SK-N-MC (cell line): ENCODE results near the gene ETFRF1.

Source experiments
- DNase-seq: peaks from one replicate; pipeline ENCODE4 v3.0.0-alpha.2; 2011; ENCODE audit warnings: low read depth, low spot score
- H3K27ac ChIP-seq: fragments of 200-600 bp; sonication (generic); 2 replicates; pipeline ENCODE4 v1.5.1; 2016; ENCODE audit warnings: mixed run types
- H3K36me3 ChIP-seq: fragments of 200-600 bp; sonication (generic); 2 replicates; pipeline ENCODE4 v1.6.1; 2017; ENCODE audit warnings: antibody characterized with exemption, low read length, mixed read lengths; ENCODE audit not compliant: insufficient read depth
- H3K4me3 ChIP-seq: fragments of 200-600 bp; sonication (generic); 2 replicates; pipeline ENCODE4 v1.5.1; 2016
- H3K9ac ChIP-seq: fragments of 200-600 bp; sonication (generic); 2 replicates; pipeline ENCODE4 v1.8.0; 2017; ENCODE audit warnings: mixed run types, mixed read lengths; ENCODE audit not compliant: insufficient read length
- H3K9me3 ChIP-seq: fragments of 200-600 bp; sonication (generic); 2 replicates; pipeline ENCODE4 v1.6.1; 2017; ENCODE audit warnings: low read depth, mild to moderate bottlenecking, antibody characterized with exemption, low read length, moderate library complexity, mixed read lengths
- EZH2 ChIP-seq: fragments of 200-600 bp; sonication (generic); IDR thresholded peaks from one replicate; pipeline ENCODE4 v1.6.1; 2017; ENCODE audit warnings: antibody characterized with exemption
- FOXP2 ChIP-seq: optimal IDR thresholded peaks from 2 replicates; pipeline ENCODE3; 2011; ENCODE audit warnings: mild to moderate bottlenecking, moderate library complexity; ENCODE audit not compliant: insufficient read depth; ENCODE audit errors: extremely low read length, control extremely low read depth
- POLR2AphosphoS5 ChIP-seq: IDR thresholded peaks from 2 replicates; pipeline ENCODE4 v1.6.1; 2012; ENCODE audit warnings: mild to moderate bottlenecking, low read depth, low read length, borderline replicate concordance

The ETFRF1 gene

DNA sequence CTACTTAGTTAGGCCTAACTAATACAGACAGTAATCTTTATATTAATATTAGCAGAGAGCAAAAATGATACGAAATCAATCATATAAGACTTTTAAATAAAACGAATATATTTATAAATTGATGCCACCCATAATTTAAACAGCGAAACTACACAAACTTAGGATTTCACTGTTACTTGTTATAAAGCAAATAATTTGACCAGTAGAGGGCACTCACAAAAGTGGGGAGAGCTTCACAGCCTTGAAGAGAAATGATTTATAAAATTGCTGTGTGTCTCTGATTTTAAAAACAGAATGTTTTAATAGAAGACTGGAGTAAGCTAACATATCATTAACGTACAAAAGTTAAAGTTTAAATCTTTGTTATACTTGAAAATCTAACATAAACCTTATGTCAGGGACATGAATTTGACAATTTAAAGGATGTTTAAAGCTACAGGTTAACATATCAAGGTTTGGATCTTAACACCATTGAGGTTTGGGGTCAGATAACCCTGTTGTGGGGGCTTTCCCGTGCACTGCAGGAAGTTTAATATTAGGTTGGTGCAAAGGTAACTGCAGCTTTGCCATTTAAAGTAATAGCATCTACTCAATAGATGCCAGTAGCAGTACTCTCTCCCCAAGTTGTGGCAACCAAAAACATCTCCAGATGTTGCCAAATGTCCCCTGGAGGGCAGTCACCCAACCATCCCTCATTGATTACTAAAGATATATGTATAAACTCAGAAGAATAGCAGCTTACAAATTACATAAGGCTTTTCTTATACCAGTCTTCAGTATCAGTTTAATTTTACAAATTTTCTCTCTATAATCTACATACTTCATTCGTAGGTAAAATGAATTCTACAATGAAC is 46.4 kb downstream of the ETFRF1 start:
- H3K9ac ChIP-seq, result no peak overlapping the region
- DNase-seq, result peak; percentile 32
- peak overlapping the region; percentile 28; the same call in 1 of the 2 replicates for H3K27ac ChIP-seq
- H3K4me3 ChIP-seq, result no peak overlapping the region
- TF ChIP-seq POLR2AphosphoS5 (no peak), FOXP2 (no peak), EZH2 (no peak)
- peaks cover 39% of the 10 kb centered on the region for H3K36me3 ChIP-seq
- no peaks in the 10 kb centered on the region for H3K9me3 ChIP-seq

DNA sequence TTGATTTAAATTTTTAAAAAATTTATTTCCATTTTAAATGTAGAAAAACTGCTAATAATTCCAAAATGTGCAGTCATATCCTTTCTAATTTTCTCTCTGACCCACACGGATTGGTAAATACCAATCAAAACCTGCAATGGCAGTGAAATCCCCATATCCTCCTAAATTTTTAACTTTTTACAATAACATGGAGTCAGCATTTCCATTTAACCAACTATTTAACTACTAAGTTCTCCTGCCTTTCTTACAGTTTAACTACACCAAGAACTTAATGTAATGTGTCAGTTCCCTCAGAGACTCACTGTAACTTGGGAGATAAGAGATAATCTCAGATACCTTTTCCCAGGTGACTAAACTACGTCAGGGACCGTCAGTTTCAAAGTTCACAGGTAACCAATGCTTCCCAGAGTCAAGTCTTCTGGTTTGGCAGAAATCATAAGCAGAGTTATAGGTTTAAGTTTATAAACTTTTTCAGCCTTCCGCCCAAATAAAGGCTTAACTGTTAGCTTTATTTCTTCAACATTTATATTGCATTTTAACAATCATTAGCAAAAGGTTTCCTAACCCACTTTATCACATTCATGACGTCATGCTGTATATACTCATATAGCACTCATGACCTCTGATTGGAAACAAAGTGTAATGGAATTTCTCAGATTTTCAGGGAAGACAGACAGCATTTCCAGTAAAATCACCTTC is 48.1 kb downstream of the ETFRF1 start:
- DNase-seq, result no peak
- Histone ChIP-seq H3K4me3 (no peak overlapping the region), H3K9me3 (no peaks in the 10 kb centered on the region), H3K36me3 (peaks cover 31% of the 10 kb centered on the region), H3K27ac (no peak overlapping the region), H3K9ac (no peak overlapping the region)
- no peak for TF ChIP-seq EZH2
- no peak for TF ChIP-seq POLR2AphosphoS5
- no peak for TF ChIP-seq FOXP2

DNA sequence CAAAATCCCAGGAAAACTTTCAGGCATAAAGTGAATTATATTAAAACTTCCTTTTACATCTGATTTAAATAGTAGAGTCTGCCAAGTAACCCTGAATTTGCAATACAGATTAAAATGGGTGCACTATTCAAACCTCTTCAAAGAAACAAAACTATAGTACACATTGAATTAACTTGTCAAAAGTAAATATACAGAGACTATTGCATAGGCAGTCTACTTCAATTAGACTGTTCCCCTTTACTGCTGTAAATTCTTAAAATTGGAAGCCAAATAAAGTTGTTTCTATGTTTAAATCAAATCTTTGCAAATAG is 48.6 kb downstream of the ETFRF1 start:
- H3K9ac ChIP-seq, result no peak overlapping the region
- H3K27ac ChIP-seq, result no peak overlapping the region
- TF ChIP-seq EZH2 (no peak), FOXP2 (no peak), POLR2AphosphoS5 (no peak)
- DNase-seq, result no peak
- H3K4me3 ChIP-seq, result no peak overlapping the region
- H3K36me3 ChIP-seq, result peaks cover 35% of the 10 kb centered on the region
- no peaks in the 10 kb centered on the region for H3K9me3 ChIP-seq

DNA sequence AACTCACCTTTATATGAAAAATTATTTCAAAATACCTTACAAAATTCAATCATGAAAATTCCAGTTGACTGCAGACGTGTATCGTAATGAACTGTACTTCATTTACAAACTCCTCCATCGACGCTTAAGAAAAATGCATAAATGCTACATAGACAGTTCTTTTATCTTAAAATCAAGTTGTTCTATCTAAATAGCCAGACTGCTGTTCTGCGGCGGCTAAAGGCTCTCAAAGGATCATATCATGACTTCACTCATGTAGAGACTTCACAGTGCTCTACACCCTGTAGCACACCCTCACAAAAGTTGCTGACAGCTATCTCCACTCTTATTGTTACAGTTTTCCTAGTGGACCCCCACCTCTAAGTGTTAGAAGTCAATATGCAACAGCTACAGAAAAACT is 50.5 kb downstream of the ETFRF1 start:
- Histone ChIP-seq H3K9ac (no peak overlapping the region), H3K36me3 (peaks cover 33% of the 10 kb centered on the region), H3K27ac (no peak overlapping the region), H3K9me3 (no peaks in the 10 kb centered on the region), H3K4me3 (no peak overlapping the region)
- TF ChIP-seq EZH2 (no peak), POLR2AphosphoS5 (no peak), FOXP2 (no peak)
- DNase-seq, result no peak

DNA sequence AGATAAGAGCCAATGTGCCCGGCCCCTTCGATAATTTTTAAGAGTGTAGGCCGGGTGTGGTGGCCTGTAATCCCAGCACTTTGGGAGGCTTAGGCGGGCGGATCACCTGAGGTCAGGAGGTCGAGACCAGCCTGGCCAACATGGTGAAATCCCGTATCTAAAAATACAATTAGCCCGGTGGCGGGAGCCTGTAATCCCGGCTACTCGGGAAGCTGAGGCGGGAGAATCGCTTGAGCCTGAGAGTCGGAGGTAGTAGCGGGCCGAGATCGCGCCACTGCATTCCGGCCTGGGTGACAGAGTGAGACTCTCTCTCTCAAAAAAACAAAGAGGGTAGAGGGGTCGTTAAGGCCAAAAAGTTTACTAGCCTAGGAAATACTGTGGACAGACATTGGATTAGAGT is 53.1 kb downstream of the ETFRF1 start:
- no peak overlapping the region for H3K27ac ChIP-seq
- no peaks in the 10 kb centered on the region for H3K9me3 ChIP-seq
- H3K9ac ChIP-seq, result no peak overlapping the region
- TF ChIP-seq FOXP2 (no peak), POLR2AphosphoS5 (no peak), EZH2 (no peak)
- DNase-seq, result no peak
- no peak overlapping the region for H3K4me3 ChIP-seq
- peaks cover 26% of the 10 kb centered on the region for H3K36me3 ChIP-seq

DNA sequence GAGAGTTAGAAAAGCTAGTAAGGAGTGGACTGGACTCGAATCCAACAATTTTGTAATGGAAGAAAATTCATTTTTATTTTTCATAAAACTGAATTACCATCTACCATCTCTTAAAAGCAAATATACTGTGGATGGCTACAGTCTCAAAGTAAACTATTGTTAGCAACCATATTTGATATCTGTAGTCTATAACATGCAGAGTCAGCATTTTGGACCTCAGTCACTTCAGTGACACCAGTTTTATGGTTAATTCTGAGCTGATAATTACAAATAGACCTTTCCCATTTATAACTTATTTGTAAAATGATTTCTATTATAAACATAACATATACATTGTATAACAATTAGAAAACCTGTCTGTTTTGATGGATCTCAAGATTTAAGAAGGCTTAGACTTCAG is 53.7 kb downstream of the ETFRF1 start:
- TF ChIP-seq POLR2AphosphoS5 (no peak), EZH2 (no peak), FOXP2 (no peak)
- no peak overlapping the region for H3K27ac ChIP-seq
- H3K4me3 ChIP-seq, result no peak overlapping the region
- peaks cover 23% of the 10 kb centered on the region for H3K36me3 ChIP-seq
- no peaks in the 10 kb centered on the region for H3K9me3 ChIP-seq
- DNase-seq, result no peak
- H3K9ac ChIP-seq, result no peak overlapping the region

DNA sequence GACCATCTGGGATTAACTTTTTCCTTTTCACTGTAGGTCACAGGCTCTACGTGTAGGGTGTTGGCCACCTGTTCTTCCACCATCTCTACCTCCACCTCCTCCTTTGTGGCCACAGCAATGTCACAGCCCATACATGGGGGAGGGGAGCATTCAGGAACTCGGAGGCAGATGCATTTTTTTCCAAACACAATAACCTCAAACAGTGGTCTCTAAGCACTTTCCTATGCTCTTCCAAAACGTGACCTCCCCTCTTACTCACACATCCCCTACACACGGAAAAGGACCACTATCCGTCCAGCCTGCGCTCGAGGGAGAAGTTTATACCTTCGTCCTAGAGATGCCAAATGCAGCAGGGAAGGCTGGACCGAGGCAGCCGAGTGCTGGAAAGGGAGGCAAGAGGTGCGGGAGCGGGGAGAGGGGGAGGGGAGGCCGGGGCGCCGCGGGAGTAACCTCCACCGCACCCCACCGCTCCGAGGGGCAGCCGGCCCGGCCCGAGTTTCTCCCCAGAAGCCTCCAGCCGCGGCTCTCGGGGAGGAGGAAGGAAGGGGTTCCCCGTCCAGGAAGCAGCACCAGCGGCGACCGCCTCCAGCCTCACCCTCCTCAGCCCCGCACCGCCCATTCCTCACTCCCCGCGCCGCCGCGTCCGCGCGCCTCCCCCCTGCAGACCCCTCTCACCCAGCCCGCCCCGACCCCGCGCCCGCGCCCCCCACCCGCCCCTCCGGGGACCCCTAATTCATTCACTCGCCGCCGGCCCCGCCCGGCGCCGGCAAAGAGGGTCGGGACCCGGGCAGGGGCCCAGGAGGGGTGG is 55.1 kb downstream of the ETFRF1 start:
- no peak for DNase-seq
- H3K27ac ChIP-seq, result no peak overlapping the region
- peaks cover 12% of the 10 kb centered on the region for H3K36me3 ChIP-seq
- H3K9me3 ChIP-seq, result no peaks in the 10 kb centered on the region
- H3K4me3 ChIP-seq, result peak overlapping the region; percentile 94
- peak overlapping the region; percentile 80 for H3K9ac ChIP-seq
- TF ChIP-seq FOXP2, result no peak
- no peak for TF ChIP-seq EZH2
- no peak for TF ChIP-seq POLR2AphosphoS5
